Ishikawa (cell line): ENCODE measurements around the gene SPAG6.

Experiments
- CEBPB ChIP-seq: IDR thresholded peaks from 2 replicates; pipeline ENCODE4 v1.6.1; 2012
- CREB1 ChIP-seq: IDR thresholded peaks from 2 replicates; pipeline ENCODE4 v1.6.1; 2012; ENCODE audit warnings: low read depth
- EGR1 ChIP-seq: IDR thresholded peaks from 2 replicates; pipeline ENCODE4 v1.6.1; 2012
- EP300 ChIP-seq: IDR thresholded peaks from 2 replicates; pipeline ENCODE4 v1.6.1; 2012; ENCODE audit warnings: borderline replicate concordance
- FOXM1 ChIP-seq: IDR thresholded peaks from 2 replicates; pipeline ENCODE4 v1.6.1; 2012; ENCODE audit warnings: low read depth, borderline replicate concordance
- MAX ChIP-seq: IDR thresholded peaks from 2 replicates; pipeline ENCODE4 v1.6.1; 2012
- NFIC ChIP-seq: IDR thresholded peaks from 2 replicates; pipeline ENCODE4 v1.6.1; 2012
- RAD21 ChIP-seq: IDR thresholded peaks from 2 replicates; pipeline ENCODE4 v1.6.1; 2012; ENCODE audit warnings: low read depth
- REST ChIP-seq: IDR thresholded peaks from 2 replicates; pipeline ENCODE4 v1.6.1; 2012; ENCODE audit warnings: low read depth, mild to moderate bottlenecking
- TAF1 ChIP-seq: IDR thresholded peaks from 2 replicates; pipeline ENCODE4 v1.6.1; 2012; ENCODE audit warnings: low read depth, mild to moderate bottlenecking
- TCF12 ChIP-seq: IDR thresholded peaks from 2 replicates; pipeline ENCODE4 v1.6.1; 2012; ENCODE audit warnings: low read depth
- TEAD4 ChIP-seq: IDR thresholded peaks from 2 replicates; pipeline ENCODE4 v1.6.1; 2012
- YY1 ChIP-seq: IDR thresholded peaks from 2 replicates; pipeline ENCODE4 v1.6.1; 2012; ENCODE audit warnings: low read depth
- ZBTB7A ChIP-seq: IDR thresholded peaks from 2 replicates; pipeline ENCODE4 v1.6.1; 2012; ENCODE audit warnings: low read depth
- TF ChIP-seq, protein P1 (sequence below): IDR thresholded peaks from 2 replicates; pipeline ENCODE4 v1.6.1; 2012

SPAG6 gene

GRCh38 chr10:22351131-22351703, 5.9 kb downstream of the SPAG6 start:
- TF ChIP-seq CREB1 (no peak), REST (no peak), TCF12 (no peak), RAD21 (no peak), ZBTB7A (no peak), FOXM1 (no peak), TAF1 (no peak), MAX (no peak), TEAD4 (no peak)
- TF ChIP-seq, protein P1, sequence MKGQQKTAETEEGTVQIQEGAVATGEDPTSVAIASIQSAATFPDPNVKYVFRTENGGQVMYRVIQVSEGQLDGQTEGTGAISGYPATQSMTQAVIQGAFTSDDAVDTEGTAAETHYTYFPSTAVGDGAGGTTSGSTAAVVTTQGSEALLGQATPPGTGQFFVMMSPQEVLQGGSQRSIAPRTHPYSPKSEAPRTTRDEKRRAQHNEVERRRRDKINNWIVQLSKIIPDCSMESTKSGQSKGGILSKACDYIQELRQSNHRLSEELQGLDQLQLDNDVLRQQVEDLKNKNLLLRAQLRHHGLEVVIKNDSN: no peak

DNA sequence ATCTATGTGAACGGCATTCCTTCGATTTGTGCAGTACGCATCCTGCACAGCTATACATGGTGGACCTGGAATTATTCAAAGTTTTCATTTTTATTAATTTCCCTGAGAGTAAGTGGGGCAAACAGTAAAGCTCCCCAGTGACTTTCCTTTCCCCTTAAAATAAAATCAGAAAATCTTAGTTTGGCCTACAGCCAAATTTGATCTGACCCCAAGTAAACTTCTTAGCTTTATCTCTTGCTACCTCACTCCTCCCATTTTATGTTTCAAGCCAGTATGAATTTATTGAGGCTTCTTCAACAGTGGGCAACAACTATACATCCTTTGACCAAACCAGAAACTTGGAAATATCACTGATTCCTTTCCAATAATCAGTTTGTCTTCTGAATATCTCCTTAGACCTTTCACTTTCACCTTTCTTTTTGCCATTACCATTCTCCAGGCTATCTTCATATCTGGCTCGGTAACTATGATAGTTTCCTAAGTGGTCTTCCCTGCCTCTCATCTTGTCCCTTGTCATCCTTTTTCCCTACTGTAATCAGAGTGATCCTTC, 11.1 kb downstream of the SPAG6 start:
- TF ChIP-seq FOXM1: no peak
- no peak for TF ChIP-seq TCF12
- TF ChIP-seq REST: no peak
- no peak for TF ChIP-seq TEAD4

- TF ChIP-seq YY1: no peak
- no peak for TF ChIP-seq EP300
- no peak for TF ChIP-seq TCF12
- no peak for TF ChIP-seq NFIC
- TF ChIP-seq, protein P1: no peak
- no peak for TF ChIP-seq RAD21
- TF ChIP-seq CREB1: no peak
- no peak for TF ChIP-seq ZBTB7A
- TF ChIP-seq REST: no peak
- no peak for TF ChIP-seq TAF1
- no peak for TF ChIP-seq FOXM1
- no peak for TF ChIP-seq EGR1
- no peak for TF ChIP-seq CEBPB
- no peak for TF ChIP-seq MAX
- TF ChIP-seq TEAD4: no peak
Observed at GRCh38 chr10:22363305-22363704, 18.0 kb downstream of the SPAG6 start.

- TF ChIP-seq TCF12 (no peak), FOXM1 (no peak), TAF1 (no peak), ZBTB7A (no peak), RAD21 (no peak), YY1 (no peak), CREB1 (no peak), TEAD4 (no peak), EP300 (no peak), CEBPB (no peak), REST (no peak), MAX (no peak), EGR1 (no peak)
- TF ChIP-seq, protein P1: no peak
Observed at GRCh38 chr10:22364407-22365140, 19.3 kb downstream of the SPAG6 start.
